HEK293 (cell line): Measurements from ENCODE around the gene SEMA4D.
"Not testable (repeated sequence)": the region's sequence is repeated elsewhere in the genome, so short reads cannot be mapped to it uniquely, and the experiment has no call there.

ENCODE experiments used
- CTCF ChIA-PET: fragments of 350-600 bp; formaldehyde crosslinking; extraction: SDS; loops from one replicate; lab custom pipeline; 2021; ENCODE audit warnings: antibody characterized with exemption; lab: Yijun Ruan, JAX
- POLR2A ChIA-PET: fragments of 300-600 bp; formaldehyde crosslinking; extraction: SDS; loops from one replicate; lab custom pipeline; 2020; ENCODE audit warnings: antibody characterized with exemption, inconsistent platforms; lab: Yijun Ruan, JAX
- H3K27ac ChIP-seq: fragments of 200-500 bp; sonication (Bioruptor generic); 2 replicates; pipeline ENCODE4 v1.5.1; 2014; ENCODE audit warnings: low read depth, low read length, control low read depth, inconsistent platforms; ENCODE audit errors: extremely low read depth
- H3K36me3 ChIP-seq, 2 experiments: fragments of 200-500 bp in 1 of 2; sonication (Bioruptor generic) in 1 of 2; 1 replicate in 1 of 2; 2 replicates in 1 of 2; pipeline ENCODE4 v1.5.1; 2014 to 2017; ENCODE audit warnings: inconsistent platforms in 2 of 2, low read length in 2 of 2; ENCODE audit not compliant: control insufficient read depth in 2 of 2, insufficient read depth in 1 of 2
- H3K4me1 ChIP-seq: fragments of 200-500 bp; sonication (Bioruptor generic); 2 replicates; pipeline ENCODE4 v1.5.1; 2014; ENCODE audit warnings: mild to moderate bottlenecking, low read length, inconsistent platforms; ENCODE audit not compliant: control insufficient read depth, insufficient read depth
- H3K4me3 ChIP-seq: 2 replicates; pipeline ENCODE4 v1.5.1; 2011; ENCODE audit warnings: low read depth, mild to moderate bottlenecking, control low read depth, low read length, moderate library complexity
- H3K9me3 ChIP-seq: fragments of 200-500 bp; sonication (Bioruptor generic); 2 replicates; pipeline ENCODE4 v1.5.1; 2014; ENCODE audit warnings: low read depth, low read length, inconsistent platforms; ENCODE audit not compliant: control insufficient read depth, insufficient read depth
- BCL11B ChIP-seq: fragments of 450-650 bp; formaldehyde crosslinking; IDR thresholded peaks from 2 replicates; pipeline ENCODE4 v1.5.1; 2016; ENCODE audit warnings: low read depth, missing biosample characterization, missing genetic modification characterization
- FEZF1 ChIP-seq: fragments of 450-650 bp; formaldehyde crosslinking; IDR thresholded peaks from 2 replicates; pipeline ENCODE4 v1.5.1; 2016; ENCODE audit warnings: missing biosample characterization, missing genetic modification characterization
- GLIS1 ChIP-seq: fragments of 450-650 bp; formaldehyde crosslinking; IDR thresholded peaks from 2 replicates; pipeline ENCODE4 v1.5.1; 2016; ENCODE audit warnings: missing biosample characterization, missing genetic modification characterization
- GLIS2 ChIP-seq: fragments of 450-650 bp; formaldehyde crosslinking; IDR thresholded peaks from 2 replicates; pipeline ENCODE4 v1.5.1; 2016; ENCODE audit warnings: missing biosample characterization, missing genetic modification characterization
- KLF10 ChIP-seq: fragments of 450-650 bp; IDR thresholded peaks from 2 replicates; pipeline ENCODE4 v1.5.1; 2018; ENCODE audit warnings: missing biosample characterization, mild to moderate bottlenecking, missing genetic modification characterization
- MYNN ChIP-seq: fragments of 450-650 bp; formaldehyde crosslinking; IDR thresholded peaks from 2 replicates; pipeline ENCODE4 v1.5.1; 2016; ENCODE audit warnings: missing biosample characterization, missing genetic modification characterization, borderline replicate concordance
- MZF1 ChIP-seq: fragments of 450-650 bp; formaldehyde crosslinking; IDR thresholded peaks from 2 replicates; pipeline ENCODE4 v1.5.1; 2017; ENCODE audit warnings: missing biosample characterization, missing genetic modification characterization, borderline replicate concordance
- SP7 ChIP-seq: fragments of 450-650 bp; formaldehyde crosslinking; IDR thresholded peaks from 2 replicates; pipeline ENCODE4 v1.5.1; 2016; ENCODE audit warnings: missing biosample characterization, missing genetic modification characterization
- ZBTB21 ChIP-seq: fragments of 450-650 bp; formaldehyde crosslinking; IDR thresholded peaks from 2 replicates; pipeline ENCODE4 v1.5.1; 2017; ENCODE audit warnings: missing biosample characterization, missing genetic modification characterization
- ZNF174 ChIP-seq: fragments of 450-650 bp; formaldehyde crosslinking; IDR thresholded peaks from 2 replicates; pipeline ENCODE4 v1.5.0; 2017; ENCODE audit warnings: missing biosample characterization, mild to moderate bottlenecking, missing genetic modification characterization
- ZNF239 ChIP-seq: fragments of 450-650 bp; formaldehyde crosslinking; IDR thresholded peaks from 2 replicates; pipeline ENCODE4 v1.5.1; 2016; ENCODE audit warnings: missing biosample characterization, missing genetic modification characterization
- ZNF302 ChIP-seq: fragments of 450-650 bp; formaldehyde crosslinking; IDR thresholded peaks from 2 replicates; pipeline ENCODE4 v1.5.1; 2016; ENCODE audit warnings: missing biosample characterization, missing genetic modification characterization, low read depth
- ZNF585B ChIP-seq: fragments of 450-650 bp; formaldehyde crosslinking; IDR thresholded peaks from 2 replicates; pipeline ENCODE4 v1.5.1; 2016; ENCODE audit warnings: missing biosample characterization, missing genetic modification characterization
- TF ChIP-seq, protein P1 (sequence below): fragments of 450-650 bp; formaldehyde crosslinking; IDR thresholded peaks from 2 replicates; pipeline ENCODE4 v1.5.1; 2017; ENCODE audit warnings: missing biosample characterization, missing genetic modification characterization

The SEMA4D gene

GRCh38 chr9:89474939-89475338 lies 23.0 kb downstream of the SEMA4D start (continued):
- TF ChIP-seq BCL11B (tag by site-specific recombination): no peak
- no peak for TF ChIP-seq KLF10 (tag by site-specific recombination)
- TF ChIP-seq MYNN (tag by site-specific recombination): no peak
- no peak for TF ChIP-seq ZNF302 (tag by site-specific recombination)
- no peak for TF ChIP-seq MZF1 (tag by site-specific recombination)

DNA sequence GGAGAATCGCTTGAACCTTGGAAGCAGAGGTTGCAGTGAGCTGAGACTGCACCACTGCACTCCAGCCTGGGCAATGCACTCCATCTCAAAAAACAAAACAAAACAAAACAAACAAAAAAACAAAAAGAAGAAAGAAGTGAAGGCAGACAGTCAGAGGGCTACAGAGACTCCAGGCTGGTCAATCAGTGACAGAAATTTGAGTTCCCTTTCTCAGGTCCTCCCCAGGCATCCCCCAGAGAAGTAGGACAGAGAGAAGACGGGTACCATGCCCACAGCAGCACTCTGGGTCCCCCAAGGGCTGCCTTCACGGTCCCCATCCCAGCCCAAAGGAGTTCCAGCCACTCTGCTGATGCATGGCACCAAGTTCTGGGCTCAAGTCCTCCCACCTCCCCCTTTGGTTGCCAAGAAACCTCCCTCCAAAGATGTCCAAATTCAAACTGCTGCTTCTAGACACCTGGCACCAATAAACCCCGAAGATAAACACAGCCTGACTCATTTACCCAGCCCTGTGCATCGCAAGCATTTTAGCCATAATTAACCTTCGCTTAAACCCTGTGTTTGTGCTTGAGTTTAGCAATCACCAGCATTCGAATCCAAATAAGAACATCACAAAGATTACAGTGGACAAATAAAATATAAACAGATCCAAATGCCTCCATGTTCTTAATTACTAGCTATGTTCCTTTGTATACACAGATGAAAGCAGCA lies 24.0 kb downstream of the SEMA4D start:
- peaks cover 0 to 8% of the 10 kb centered on the region in 2 experiments; a peak in 1 of 3 replicates for H3K36me3 ChIP-seq
- POLR2A ChIA-PET: no interaction called here
- no peak overlapping the region for H3K27ac ChIP-seq
- TF ChIP-seq FEZF1 (tag by site-specific recombination) (peak; percentile 30; the same call in 1 of the 2 replicates), SP7 (tag by site-specific recombination) (peak; percentile 71), GLIS2 (no peak)
- TF ChIP-seq, protein P1, sequence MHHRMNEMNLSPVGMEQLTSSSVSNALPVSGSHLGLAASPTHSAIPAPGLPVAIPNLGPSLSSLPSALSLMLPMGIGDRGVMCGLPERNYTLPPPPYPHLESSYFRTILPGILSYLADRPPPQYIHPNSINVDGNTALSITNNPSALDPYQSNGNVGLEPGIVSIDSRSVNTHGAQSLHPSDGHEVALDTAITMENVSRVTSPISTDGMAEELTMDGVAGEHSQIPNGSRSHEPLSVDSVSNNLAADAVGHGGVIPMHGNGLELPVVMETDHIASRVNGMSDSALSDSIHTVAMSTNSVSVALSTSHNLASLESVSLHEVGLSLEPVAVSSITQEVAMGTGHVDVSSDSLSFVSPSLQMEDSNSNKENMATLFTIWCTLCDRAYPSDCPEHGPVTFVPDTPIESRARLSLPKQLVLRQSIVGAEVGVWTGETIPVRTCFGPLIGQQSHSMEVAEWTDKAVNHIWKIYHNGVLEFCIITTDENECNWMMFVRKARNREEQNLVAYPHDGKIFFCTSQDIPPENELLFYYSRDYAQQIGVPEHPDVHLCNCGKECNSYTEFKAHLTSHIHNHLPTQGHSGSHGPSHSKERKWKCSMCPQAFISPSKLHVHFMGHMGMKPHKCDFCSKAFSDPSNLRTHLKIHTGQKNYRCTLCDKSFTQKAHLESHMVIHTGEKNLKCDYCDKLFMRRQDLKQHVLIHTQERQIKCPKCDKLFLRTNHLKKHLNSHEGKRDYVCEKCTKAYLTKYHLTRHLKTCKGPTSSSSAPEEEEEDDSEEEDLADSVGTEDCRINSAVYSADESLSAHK: peak; percentile 85
- TF ChIP-seq, all 188 proteins: peak for 3
- CTCF ChIA-PET: interaction anchor here (1.4 kb wide), 1 partner anchor 75 kb away, joined by 3 read pairs; no protein-coding TSS in a partner anchor
- Histone ChIP-seq H3K4me3 (no peak overlapping the region), H3K9me3 (no peaks in the 10 kb centered on the region), H3K4me1 (peaks cover 8% of the 10 kb centered on the region)

DNA sequence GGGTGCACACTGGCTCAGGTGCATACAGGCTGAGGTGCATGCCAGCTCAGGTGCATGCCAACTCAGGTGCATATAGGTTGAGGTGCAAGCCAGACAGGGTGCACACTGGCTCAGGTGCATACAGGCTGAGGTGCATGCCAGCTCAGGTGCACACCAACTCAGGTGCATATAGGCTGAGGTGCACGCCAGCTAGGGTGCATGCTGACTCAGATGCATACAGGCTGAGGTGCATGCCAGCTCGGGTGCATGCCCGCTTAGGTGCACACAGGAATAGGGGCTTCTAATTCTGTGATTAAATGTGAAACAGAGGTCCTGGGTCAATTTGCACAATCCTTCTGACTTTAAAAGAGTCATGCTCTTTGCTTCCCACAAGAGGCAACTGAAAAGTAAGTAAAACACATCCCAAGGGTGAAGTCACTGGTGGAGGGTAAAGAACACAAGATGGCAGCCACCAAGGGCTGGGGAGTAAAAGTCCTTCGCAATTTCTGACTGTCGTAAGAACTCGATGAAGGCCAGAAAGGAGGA lies 26.1 kb downstream of the SEMA4D start:
- CTCF ChIA-PET: interaction anchor here (0.7 kb wide), 1 partner anchor 503 kb away, joined by 3 read pairs; no protein-coding TSS in a partner anchor
- POLR2A ChIA-PET: not testable (repeated sequence)

GRCh38 chr9:89471390-89471789 lies 26.5 kb downstream of the SEMA4D start:
- peaks cover 4% of the 10 kb centered on the region for H3K4me1 ChIP-seq
- ChIA-PET CTCF (interaction anchor here (0.7 kb wide), 1 partner anchor 504 kb away, joined by 3 read pairs; no protein-coding TSS in a partner anchor), POLR2A (no interaction called here)
- TF ChIP-seq ZNF239 (tag by site-specific recombination): no peak
- no peak for TF ChIP-seq ZBTB21 (tag by site-specific recombination)
- no peak for TF ChIP-seq ZNF174 (tag by site-specific recombination)
- no peak for TF ChIP-seq GLIS1
- TF ChIP-seq ZNF585B (tag by site-specific recombination): no peak
- no peak overlapping the region for H3K4me3 ChIP-seq
- H3K27ac ChIP-seq: no peak overlapping the region
- H3K9me3 ChIP-seq: no peaks in the 10 kb centered on the region
- peaks cover 0 to 7% of the 10 kb centered on the region in 2 experiments; a peak in 1 of 3 replicates for H3K36me3 ChIP-seq

More for the DNA sequence above, 26.1 kb downstream of the SEMA4D start:
- not testable (repeated sequence) for H3K4me3 ChIP-seq, H3K27ac ChIP-seq, H3K9me3 ChIP-seq, H3K36me3 ChIP-seq, H3K4me1 ChIP-seq
